ENCODE data around the gene NPHS1. TPM values are rescaled to one million over a fixed set of nuclear protein-coding genes. Genes with fewer than 3 reads are reported as not detected.
A peak's percentile ranks its signal among the peaks of the same experiment; 100 is the strongest.

NPHS1 gene
- total and polyA plus RNA-seq, 9 of the 15 experiments (the other 6 are each of a cell fraction or from before 2014, with no cell fraction given) = 0.01 to 0.28 (median 0.14) TPM; not detected in 5

DNA sequence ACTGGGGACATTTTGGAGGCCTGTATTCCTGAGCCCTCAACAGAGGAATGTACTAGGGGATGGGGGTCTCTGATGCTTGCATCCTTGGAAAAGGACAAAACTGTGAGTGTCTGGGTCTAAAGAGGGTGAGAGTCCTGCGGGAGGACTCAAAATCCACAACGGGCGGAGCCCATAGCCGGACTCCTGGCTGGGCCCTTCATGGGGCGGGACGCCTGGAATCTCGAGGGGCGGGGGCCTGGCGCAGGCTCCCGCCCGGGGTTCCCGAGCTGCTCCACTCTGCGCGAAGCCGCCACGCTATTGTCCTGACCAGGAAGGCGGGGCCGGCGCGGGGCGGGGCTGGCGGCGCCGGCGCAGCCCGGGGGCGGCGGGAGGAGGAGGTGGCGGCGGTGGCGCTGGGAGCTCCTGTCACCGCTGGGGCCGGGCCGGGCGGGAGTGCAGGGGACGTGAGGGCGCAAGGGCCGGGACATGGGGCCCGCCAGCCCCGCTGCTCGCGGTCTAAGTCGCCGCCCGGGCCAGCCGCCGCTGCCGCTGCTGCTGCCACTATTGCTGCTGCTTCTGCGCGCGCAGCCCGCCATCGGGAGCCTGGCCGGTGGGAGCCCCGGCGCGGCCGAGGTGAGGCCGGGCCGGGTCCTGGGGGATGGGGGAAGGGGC lies 16.0 kb upstream of the NPHS1 start, which contains the start of gene APLP1 (continued):
- TF ChIP-seq, protein P1, sequence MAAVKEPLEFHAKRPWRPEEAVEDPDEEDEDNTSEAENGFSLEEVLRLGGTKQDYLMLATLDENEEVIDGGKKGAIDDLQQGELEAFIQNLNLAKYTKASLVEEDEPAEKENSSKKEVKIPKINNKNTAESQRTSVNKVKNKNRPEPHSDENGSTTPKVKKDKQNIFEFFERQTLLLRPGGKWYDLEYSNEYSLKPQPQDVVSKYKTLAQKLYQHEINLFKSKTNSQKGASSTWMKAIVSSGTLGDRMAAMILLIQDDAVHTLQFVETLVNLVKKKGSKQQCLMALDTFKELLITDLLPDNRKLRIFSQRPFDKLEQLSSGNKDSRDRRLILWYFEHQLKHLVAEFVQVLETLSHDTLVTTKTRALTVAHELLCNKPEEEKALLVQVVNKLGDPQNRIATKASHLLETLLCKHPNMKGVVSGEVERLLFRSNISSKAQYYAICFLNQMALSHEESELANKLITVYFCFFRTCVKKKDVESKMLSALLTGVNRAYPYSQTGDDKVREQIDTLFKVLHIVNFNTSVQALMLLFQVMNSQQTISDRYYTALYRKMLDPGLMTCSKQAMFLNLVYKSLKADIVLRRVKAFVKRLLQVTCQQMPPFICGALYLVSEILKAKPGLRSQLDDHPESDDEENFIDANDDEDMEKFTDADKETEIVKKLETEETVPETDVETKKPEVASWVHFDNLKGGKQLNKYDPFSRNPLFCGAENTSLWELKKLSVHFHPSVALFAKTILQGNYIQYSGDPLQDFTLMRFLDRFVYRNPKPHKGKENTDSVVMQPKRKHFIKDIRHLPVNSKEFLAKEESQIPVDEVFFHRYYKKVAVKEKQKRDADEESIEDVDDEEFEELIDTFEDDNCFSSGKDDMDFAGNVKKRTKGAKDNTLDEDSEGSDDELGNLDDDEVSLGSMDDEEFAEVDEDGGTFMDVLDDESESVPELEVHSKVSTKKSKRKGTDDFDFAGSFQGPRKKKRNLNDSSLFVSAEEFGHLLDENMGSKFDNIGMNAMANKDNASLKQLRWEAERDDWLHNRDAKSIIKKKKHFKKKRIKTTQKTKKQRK (IDR thresholded peaks at IDR 0.05; ENCODE audit: borderline replicate concordance, low read depth, low read length) = no peak
- TF ChIP-seq ZNF175 (CRISPR knock-in tag; IDR thresholded peaks at IDR 0.05; ENCODE audit: low read depth) (no peak), BDP1 (IDR thresholded peaks at IDR 0.05; ENCODE audit: insufficient read depth, insufficient read length) (no peak), TEAD2 (tag; IDR thresholded peaks at IDR 0.05) (no peak), CXXC5 (CRISPR knock-in tag; IDR thresholded peaks at IDR 0.05) (peak; percentile 74), ELF1 (tag; IDR thresholded peaks at IDR 0.05) (no peak), ZNF12 (CRISPR knock-in tag; IDR thresholded peaks at IDR 0.05) (no peak), TEAD1 (CRISPR knock-in tag; IDR thresholded peaks at IDR 0.05) (no peak), MEF2A (IDR thresholded peaks at IDR 0.05; ENCODE audit: control insufficient read depth, low read depth, low read length) (no peak), RB1 (IDR thresholded peaks at IDR 0.05; ENCODE audit: low read depth) (peak; percentile 50; the same call in 1 of the 2 replicates), NFE2 (IDR thresholded peaks at IDR 0.05; ENCODE audit: low read depth) (no peak)
- TF ChIP-seq, protein P2, sequence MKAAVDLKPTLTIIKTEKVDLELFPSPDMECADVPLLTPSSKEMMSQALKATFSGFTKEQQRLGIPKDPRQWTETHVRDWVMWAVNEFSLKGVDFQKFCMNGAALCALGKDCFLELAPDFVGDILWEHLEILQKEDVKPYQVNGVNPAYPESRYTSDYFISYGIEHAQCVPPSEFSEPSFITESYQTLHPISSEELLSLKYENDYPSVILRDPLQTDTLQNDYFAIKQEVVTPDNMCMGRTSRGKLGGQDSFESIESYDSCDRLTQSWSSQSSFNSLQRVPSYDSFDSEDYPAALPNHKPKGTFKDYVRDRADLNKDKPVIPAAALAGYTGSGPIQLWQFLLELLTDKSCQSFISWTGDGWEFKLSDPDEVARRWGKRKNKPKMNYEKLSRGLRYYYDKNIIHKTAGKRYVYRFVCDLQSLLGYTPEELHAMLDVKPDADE (conservative IDR thresholded peaks at IDR 0.05; ENCODE audit: control insufficient read depth, low read depth, low read length) = no peak

All from K562 (cell line).